HG03175 (cell line): ENCODE data around the gene ACO2.
A peak's percentile ranks its signal among the peaks of the same experiment; 100 is the strongest.
"Not testable (repeated sequence)": the region's sequence is repeated elsewhere in the genome, so short reads cannot be mapped to it uniquely, and the experiment has no call there.

Experiments
- ATAC-seq: cut with Tn5 transposase; IDR thresholded peaks from one replicate; pipeline ENCODE4 v1.9.1; 2021; ENCODE audit warnings: mild to moderate bottlenecking, moderate library complexity; ENCODE audit not compliant: unreplicated experiment

The ACO2 gene

GRCh38 chr22:41538583-41538982 lies 69.7 kb downstream of the ACO2 start:
- no peak for ATAC-seq

GRCh38 chr22:41539146-41540005 lies 70.5 kb downstream of the ACO2 start:
- ATAC-seq: no peak

GRCh38 chr22:41540006-41540315 lies 71.0 kb downstream of the ACO2 start:
- ATAC-seq: no peak

GRCh38 chr22:41540365-41540764 lies 71.4 kb downstream of the ACO2 start:
- ATAC-seq: no peak

GRCh38 chr22:41541484-41541883 lies 72.6 kb downstream of the ACO2 start:
- no peak for ATAC-seq

GRCh38 chr22:41542224-41542623 lies 73.3 kb downstream of the ACO2 start:
- ATAC-seq: no peak

- ATAC-seq: peak; percentile 93
Measured at GRCh38 chr22:41543854-41544670, 75.1 kb downstream of the ACO2 start, which contains the start of gene POLR3H. POLR3H (minus strand) TSS chr22:41544470; CDS start chr22:41544101, 369 bp downstream.

DNA sequence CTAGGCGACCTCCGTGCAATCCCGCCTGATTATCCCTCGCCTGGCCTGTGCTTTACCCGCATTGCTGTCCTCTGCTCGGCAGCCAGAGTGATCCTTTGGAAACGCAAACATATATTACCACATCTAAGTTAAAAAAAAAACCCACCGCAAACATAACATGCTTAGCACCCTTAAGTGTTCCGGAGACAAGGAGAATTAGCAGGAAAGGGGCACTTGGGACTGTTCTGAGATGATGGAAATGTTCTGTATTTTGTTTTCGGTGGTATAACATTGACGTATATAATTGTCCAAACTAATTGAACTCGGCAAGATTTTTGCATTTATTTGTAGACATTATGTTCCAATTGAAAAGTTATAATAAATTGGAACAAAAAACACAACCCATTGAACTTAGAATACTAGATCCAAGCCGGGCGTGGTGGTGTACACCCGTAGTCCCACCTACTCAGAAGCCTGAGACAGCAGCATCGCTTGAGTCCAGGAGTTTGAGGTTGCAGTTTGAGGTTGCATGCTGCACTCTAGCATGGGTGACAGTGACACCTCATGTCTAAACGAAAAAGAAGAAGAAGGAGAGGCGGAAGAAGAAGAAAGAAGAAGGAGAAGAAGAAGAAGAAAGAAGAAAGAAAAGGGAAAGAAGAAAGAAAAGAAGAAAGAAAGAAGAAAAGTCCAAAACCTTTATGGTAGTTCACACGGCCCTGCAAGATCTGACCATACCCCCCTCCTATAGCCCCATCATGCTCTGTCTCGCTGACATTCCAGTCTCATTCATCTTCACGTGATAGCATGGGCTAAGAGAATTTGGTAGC lies 76.0 kb downstream of the ACO2 start:
- no peak for ATAC-seq

DNA sequence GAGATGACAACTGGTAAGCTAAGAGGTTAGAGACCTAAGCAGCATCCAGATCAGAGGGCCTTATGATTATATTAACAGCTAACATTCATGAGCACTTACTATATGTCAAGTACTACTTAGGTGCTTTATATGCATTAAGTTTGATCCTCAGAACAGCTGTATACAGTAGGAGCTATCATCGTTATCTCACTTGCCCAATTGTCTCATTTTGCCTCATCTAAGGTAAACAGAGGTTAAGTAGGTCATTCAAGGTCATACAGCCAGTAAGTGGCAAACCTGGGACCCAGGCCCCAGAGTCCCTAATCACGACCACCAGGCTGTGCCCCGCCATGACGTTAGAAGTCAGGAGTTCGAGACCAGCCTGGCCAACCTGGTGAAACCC lies 79.9 kb downstream of the ACO2 start:
- no peak for ATAC-seq

- ATAC-seq: no peak
Measured at GRCh38 chr22:41550952-41551491, 82.1 kb downstream of the ACO2 start.

GRCh38 chr22:41551877-41552582 lies 83.1 kb downstream of the ACO2 start:
- no peak for ATAC-seq

GRCh38 chr22:41555325-41555982 lies 86.5 kb downstream of the ACO2 start:
- ATAC-seq: no peak

- no peak for ATAC-seq
Measured at GRCh38 chr22:41556561-41556960, 87.6 kb downstream of the ACO2 start.

DNA sequence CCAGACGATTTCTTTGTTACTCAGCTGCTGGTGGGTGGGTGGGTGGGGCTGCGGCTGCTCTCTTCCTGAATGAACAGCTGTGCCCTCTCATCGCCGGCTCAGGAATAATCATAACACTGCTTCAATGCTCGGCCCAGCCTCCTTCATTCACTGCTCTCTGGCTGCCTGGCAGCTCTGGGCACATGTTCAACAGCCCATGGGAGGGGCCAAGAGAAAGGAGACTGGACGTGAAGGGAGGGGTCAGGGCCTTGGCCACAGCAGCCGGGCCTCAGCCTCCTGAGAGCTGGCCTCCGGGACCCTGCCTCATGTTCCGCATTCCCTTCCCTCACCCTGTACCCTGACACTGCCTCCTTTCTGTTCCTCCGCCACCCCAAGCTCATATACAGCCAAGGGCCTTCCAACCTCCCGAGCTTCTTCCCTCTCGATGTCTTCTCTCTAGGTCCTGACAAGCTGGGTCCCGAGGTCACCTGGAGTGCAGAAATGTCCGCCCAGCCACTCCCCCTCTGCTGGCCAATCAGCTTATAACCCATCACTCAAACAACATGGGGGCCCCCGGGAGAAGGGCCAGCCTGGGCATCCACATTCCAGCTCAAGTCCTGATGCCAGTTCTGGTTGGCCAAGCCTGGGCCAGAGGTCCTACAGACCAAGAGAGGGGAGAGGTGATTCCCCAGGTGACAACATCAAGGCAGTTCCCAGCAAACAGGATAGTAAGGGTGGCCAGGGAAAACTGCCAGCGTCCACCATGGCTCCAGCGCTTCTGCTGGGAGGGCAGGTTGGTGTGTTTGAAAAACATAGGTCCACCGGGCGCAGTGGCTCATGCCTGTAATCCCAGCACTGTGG lies 88.7 kb downstream of the ACO2 start:
- ATAC-seq: no peak

GRCh38 chr22:41558241-41558630 lies 89.3 kb downstream of the ACO2 start:
- ATAC-seq: not testable (repeated sequence)

GRCh38 chr22:41560095-41560471 lies 91.2 kb downstream of the ACO2 start:
- no peak for ATAC-seq

DNA sequence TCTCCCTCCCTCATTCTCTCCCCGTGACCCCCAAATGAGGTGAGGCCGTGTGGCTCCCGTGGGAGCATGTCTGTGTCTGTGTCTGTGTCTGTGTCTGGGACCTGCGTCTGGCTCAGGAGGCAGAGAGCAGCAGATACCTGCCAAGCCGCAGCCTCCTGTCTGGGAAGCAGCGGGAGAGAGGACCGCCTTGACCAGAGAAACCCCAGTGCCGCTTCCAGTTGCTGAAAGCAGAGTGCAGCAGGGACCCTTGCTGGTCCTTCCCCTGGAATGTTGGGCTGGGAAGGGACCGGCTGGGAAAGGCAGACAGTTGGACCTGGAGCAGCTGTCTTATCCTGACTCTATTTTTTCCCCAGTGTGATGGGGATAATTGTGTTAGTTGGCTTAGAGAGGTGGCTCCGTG lies 92.4 kb downstream of the ACO2 start:
- no peak for ATAC-seq

- ATAC-seq: no peak
Measured at GRCh38 chr22:41561788-41562187, 92.9 kb downstream of the ACO2 start.

DNA sequence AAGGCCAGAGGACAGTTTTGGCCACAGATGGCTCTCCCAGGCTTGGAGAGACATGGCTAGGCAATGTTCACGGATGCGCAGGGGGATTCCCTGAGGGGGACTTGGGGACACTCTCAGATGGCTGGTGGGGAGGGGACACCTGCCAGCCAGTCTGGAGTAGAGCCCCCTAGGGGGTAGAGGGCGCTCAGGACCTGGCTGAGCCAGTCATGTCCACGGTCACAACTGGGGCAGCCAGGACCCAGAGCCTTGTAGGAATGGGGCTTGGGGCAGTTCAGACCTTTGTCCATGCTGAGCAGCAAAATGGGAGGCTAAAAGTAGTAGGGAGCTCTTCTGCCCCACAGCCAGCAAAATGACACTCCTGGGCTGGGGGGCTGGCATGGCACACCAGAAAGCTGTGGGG lies 93.5 kb downstream of the ACO2 start:
- ATAC-seq: no peak
